Peyer's patch (tissue), 4 donors: Measurements from ENCODE around the gene CRTC1.

ENCODE experiments used
- CTCF ChIP-seq, 6 experiments: fragments of 450-650 bp in 4 of 6; fragments of 200-600 bp in 2 of 6; sonication (generic) in 1 of 6; IDR thresholded peaks; one replicate each; pipeline ENCODE4 v1.5.1; 2017 to 2019; ENCODE audit warnings: antibody characterized with exemption in 6 of 6, mild to moderate bottlenecking in 3 of 6, moderate library complexity in 1 of 6
- POLR2A ChIP-seq, 2 donors: fragments of 450-650 bp; IDR thresholded peaks; one replicate each; pipeline ENCODE4 v1.5.1; 2017; ENCODE audit warnings: antibody characterized with exemption in 2 of 2, mild to moderate bottlenecking in 2 of 2, moderate library complexity in 2 of 2

GRCh38 chr19:18804643-18805042 is 121.2 kb downstream of the CRTC1 start:
- TF ChIP-seq CTCF (IDR thresholded peaks at IDR 0.05) (no peak), POLR2A (IDR thresholded peaks at IDR 0.05) (no peak)
